Lung (tissue), 12 donors: ENCODE results near the gene KCNAB2. TPM values are rescaled to one million over a fixed set of nuclear protein-coding genes. Genes with fewer than 3 reads are reported as not detected.

Experiments used
- ATAC-seq: fragments of 200-7000 bp; cut with Tn5 transposase; one replicate; pipeline ENCODE4 v1.9.1; 2020; ENCODE audit warnings: moderate number of reproducible peaks; ENCODE audit not compliant: insufficient read depth, low FRiP score
- DNase-seq, 3 donors: peaks; one replicate each; pipeline ENCODE4 v3.0.0-alpha.2; 2013 to 2017
- H3K27ac ChIP-seq, 2 donors: one replicate each; pipeline ENCODE4 v1.5.1; 2013; ENCODE audit warnings: mild to moderate bottlenecking in 2 of 2, moderate library complexity in 2 of 2, control low read depth in 1 of 2, inconsistent platforms in 1 of 2, low read depth in 1 of 2, low read length in 1 of 2
- H3K27me3 ChIP-seq, 3 donors: one replicate each; pipeline ENCODE4 v1.5.1; 2013; ENCODE audit warnings: low read length in 2 of 3; ENCODE audit not compliant: control insufficient read depth in 3 of 3, insufficient read depth in 3 of 3
- H3K36me3 ChIP-seq, 4 donors: one replicate each; pipeline ENCODE4 v1.5.1; 2013; ENCODE audit warnings: low read length in 4 of 4, mild to moderate bottlenecking in 1 of 4, moderate library complexity in 1 of 4; ENCODE audit not compliant: control insufficient read depth in 4 of 4, insufficient read depth in 4 of 4
- H3K4me1 ChIP-seq, 5 donors: one replicate each; pipeline ENCODE4 v1.5.1; 2013; ENCODE audit warnings: low read length in 5 of 5, mild to moderate bottlenecking in 2 of 5, moderate library complexity in 1 of 5; ENCODE audit not compliant: control insufficient read depth in 5 of 5, insufficient read depth in 5 of 5
- H3K4me3 ChIP-seq: one replicate; pipeline ENCODE4 v1.5.1; 2013; ENCODE audit warnings: mild to moderate bottlenecking, control low read depth, moderate library complexity
- H3K9ac ChIP-seq, 2 donors: one replicate each; pipeline ENCODE4 v1.5.1; 2013; ENCODE audit warnings: low read length in 2 of 2, control low read depth in 1 of 2; ENCODE audit not compliant: insufficient read depth in 1 of 2
- H3K9me3 ChIP-seq, 4 donors: one replicate each; pipeline ENCODE4 v1.5.1; 2013; ENCODE audit warnings: low read length in 3 of 4, mild to moderate bottlenecking in 1 of 4, moderate library complexity in 1 of 4; ENCODE audit not compliant: control insufficient read depth in 4 of 4, insufficient read depth in 3 of 4
- WGBS, 2 donors: extraction: QIAGEN DNeasy Blood & Tissue Kit; methylation state at CpG; one replicate each; pipeline ENCODE4 v1.1.7; 2013; 5-methylcytosine and 5-hydroxymethylcytosine counted together
- polyA plus RNA-seq, 2 donors: library from polyadenylated mRNA; stranded (reverse); fragments of 200-250 nt; gene quantifications; one replicate each; pipeline ENCODE4 v1.2.1, GENCODE V29; 2013
- total RNA-seq, 2 donors: library from RNA; depleted of rRNA in 1 of 2; stranded (reverse); fragments of >200 nt in 1 of 2; gene quantifications; one replicate each; pipeline ENCODE4 v1.2.1, GENCODE V29; 2014 to 2021
- TF ChIP-seq, protein P1 (sequence below): IDR thresholded peaks from 2 replicates; pipeline ENCODE4 v1.5.1; 2012; ENCODE audit warnings: mild to moderate bottlenecking; ENCODE audit errors: control extremely low read depth, extremely low read depth
- donor health status: control.
- donor health status: control.
- donor health status: Bipolar disorder and iron deficiency.
- donor health status: healthy.
- donor health status: DM: yes; HTN: yes; CAD: no.

KCNAB2 gene
- total and polyA plus RNA-seq, 4 donors = 13.7 to 86.4 (median 45.5) TPM

DNA sequence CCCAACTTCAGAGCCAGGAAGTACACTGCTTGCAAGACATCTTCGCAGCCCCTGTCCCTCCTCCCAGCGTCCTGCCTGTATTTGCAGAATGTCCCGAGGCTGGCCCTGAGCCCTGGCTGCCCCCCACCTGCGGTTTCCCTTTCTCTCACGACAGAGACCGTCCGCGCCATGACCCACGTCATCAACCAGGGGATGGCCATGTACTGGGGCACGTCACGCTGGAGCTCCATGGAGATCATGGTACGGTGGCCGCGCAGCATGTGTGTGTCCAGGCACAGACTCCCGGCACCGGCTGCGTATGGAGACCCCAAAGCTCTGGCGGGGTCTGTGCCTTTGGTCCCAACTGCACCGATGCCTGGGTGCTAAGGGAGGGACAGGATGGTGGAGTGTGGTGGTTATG lies 48.6 kb downstream of the KCNAB2 start:
- ATAC-seq (no peak), DNase-seq (no peak)
- WGBS, 2 donors = 92 to 95% methylated on average over 19 of the region's 19 CpGs
- TF ChIP-seq, protein P1, sequence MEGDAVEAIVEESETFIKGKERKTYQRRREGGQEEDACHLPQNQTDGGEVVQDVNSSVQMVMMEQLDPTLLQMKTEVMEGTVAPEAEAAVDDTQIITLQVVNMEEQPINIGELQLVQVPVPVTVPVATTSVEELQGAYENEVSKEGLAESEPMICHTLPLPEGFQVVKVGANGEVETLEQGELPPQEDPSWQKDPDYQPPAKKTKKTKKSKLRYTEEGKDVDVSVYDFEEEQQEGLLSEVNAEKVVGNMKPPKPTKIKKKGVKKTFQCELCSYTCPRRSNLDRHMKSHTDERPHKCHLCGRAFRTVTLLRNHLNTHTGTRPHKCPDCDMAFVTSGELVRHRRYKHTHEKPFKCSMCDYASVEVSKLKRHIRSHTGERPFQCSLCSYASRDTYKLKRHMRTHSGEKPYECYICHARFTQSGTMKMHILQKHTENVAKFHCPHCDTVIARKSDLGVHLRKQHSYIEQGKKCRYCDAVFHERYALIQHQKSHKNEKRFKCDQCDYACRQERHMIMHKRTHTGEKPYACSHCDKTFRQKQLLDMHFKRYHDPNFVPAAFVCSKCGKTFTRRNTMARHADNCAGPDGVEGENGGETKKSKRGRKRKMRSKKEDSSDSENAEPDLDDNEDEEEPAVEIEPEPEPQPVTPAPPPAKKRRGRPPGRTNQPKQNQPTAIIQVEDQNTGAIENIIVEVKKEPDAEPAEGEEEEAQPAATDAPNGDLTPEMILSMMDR = no peak
- Histone ChIP-seq H3K4me1 (no peaks in the 10 kb centered on the region), H3K27ac (no peak overlapping the region), H3K36me3 (peaks cover 0 to 10% (median 0%) of the 10 kb centered on the region in 4 donors), H3K4me3 (no peak overlapping the region), H3K9ac (no peak overlapping the region), H3K9me3 (no peaks in the 10 kb centered on the region), H3K27me3 (peaks cover 0 to 3% (median 0%) of the 10 kb centered on the region in 3 donors)

DNA sequence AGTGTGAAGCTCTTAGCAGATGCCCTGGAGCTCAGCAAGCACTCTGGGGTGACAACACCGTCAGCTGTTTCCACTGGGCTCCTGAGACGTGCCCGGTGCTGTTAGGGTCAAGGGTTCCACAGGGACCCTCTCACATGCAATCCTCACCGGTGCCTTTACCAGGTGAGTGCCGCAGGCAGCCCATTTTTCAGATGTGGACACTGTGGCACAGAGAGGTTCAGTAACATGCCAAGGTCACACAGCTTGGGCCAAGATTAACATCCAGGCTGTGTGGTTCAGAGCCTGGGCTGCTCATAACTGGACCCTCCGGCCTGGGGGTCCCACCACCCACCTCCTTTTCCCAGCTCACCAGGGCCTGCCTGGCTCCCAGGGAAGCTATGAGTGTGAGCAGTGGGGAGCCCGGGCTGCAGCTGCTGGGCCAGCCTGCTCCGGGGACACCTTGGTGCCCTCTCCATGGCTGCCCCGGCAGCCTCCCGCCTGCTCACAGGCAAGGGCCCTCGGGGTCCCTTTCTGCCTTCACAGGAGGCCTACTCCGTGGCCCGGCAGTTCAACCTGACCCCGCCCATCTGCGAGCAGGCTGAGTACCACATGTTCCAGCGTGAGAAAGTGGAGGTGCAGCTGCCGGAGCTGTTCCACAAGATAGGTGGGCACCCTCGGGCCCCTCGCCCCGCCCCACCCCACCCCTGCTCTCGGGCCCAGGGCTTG lies 49.3 kb downstream of the KCNAB2 start:
- ATAC-seq (no peak), DNase-seq (no peak)
- H3K9ac ChIP-seq = no peak overlapping the region
- TF ChIP-seq, protein P1 = no peak
- peaks cover 0 to 3% (median 0%) of the 10 kb centered on the region in 3 donors for H3K27me3 ChIP-seq
- H3K4me3 ChIP-seq = no peak overlapping the region
- H3K27ac ChIP-seq = no peak overlapping the region
- 84 to 89% methylated on average over 21 of the region's 21 CpGs for WGBS, 2 donors
- no peaks in the 10 kb centered on the region for H3K4me1 ChIP-seq
- no peaks in the 10 kb centered on the region for H3K9me3 ChIP-seq
- H3K36me3 ChIP-seq = peaks cover 0 to 11% (median 0%) of the 10 kb centered on the region in 4 donors

DNA sequence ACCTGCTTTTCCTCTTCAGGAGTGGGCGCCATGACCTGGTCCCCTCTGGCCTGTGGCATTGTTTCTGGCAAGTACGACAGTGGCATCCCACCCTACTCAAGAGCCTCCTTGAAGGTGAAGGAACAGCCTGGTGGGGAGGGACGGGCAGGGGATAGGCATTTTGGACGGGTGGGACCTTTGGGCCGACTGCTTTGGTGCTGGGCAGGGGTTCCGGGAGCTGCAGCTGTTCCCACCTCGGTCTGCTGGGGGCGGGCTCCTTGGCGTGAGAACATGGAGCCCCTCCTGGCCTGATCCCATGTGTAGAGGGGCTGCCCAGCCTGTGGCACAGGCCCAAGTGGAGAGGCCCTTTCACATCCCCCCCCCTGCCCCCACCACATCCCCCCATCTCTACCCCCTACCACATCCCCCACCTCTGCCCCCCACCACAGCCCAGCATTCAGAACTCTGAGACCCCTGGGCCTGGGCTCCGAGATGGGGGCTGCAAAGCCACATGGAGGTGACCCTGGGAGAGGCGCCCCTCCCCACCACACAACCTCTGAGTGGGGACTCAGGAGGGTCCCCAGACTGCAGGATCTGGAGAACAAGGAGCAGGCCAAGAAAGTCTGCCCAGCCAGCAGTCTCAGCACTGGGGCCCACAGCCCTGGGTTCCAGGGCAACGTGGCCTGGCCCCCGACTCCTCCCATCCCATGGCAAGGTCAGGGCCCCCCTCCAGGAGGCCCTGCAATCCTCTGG lies 50.0 kb downstream of the KCNAB2 start:
- H3K27me3 ChIP-seq = peaks cover 0 to 3% (median 0%) of the 10 kb centered on the region in 3 donors
- TF ChIP-seq, protein P1 = no peak
- 82 to 83% methylated on average over 13 of the region's 13 CpGs for WGBS, 2 donors

More for the DNA sequence above, 50.0 kb downstream of the KCNAB2 start:
- DNase-seq = no peak
- Histone ChIP-seq H3K4me3 (no peak overlapping the region), H3K27ac (no peak overlapping the region), H3K4me1 (no peaks in the 10 kb centered on the region), H3K36me3 (peaks cover 0 to 11% (median 0%) of the 10 kb centered on the region in 4 donors), H3K9me3 (no peaks in the 10 kb centered on the region), H3K9ac (no peak overlapping the region)
- ATAC-seq = no peak
